SK-N-SH (cell line): ENCODE data around the gene TEAD2. TPM values are rescaled to one million over a fixed set of nuclear protein-coding genes. Genes with fewer than 3 reads are reported as not detected.

ENCODE experiments used
- CTCF ChIA-PET: fragments of 300-600, 350-600 bp; formaldehyde crosslinking; extraction: SDS; loops from one replicate; lab custom pipeline; 2021; lab: Yijun Ruan, JAX
- POLR2A ChIA-PET: fragments of 350-600 bp; sonication (Branson Sonifier 250); formaldehyde crosslinking; extraction: SDS; loops from one replicate; lab custom pipeline; 2020; ENCODE audit warnings: antibody characterized with exemption, inconsistent platforms; lab: Yijun Ruan, JAX
- DNase-seq: peaks from one replicate; pipeline ENCODE4 v3.0.0; 2012
- H2AFZ ChIP-seq: fragments of 200-600 bp; sonication (generic); 2 replicates; pipeline ENCODE4 v1.8.1; 2016; ENCODE audit warnings: antibody characterized with exemption, mild to moderate bottlenecking, low read depth
- H3F3A ChIP-seq: fragments of 200-600 bp; sonication (generic); replicated peaks from 2 replicates; pipeline ENCODE3; 2016; ENCODE audit warnings: antibody characterized with exemption, mild to moderate bottlenecking; ENCODE audit not compliant: insufficient read depth
- H3K27ac ChIP-seq, 2 experiments: fragments of 200-500 bp in 1 of 2; fragments of 200-600 bp in 1 of 2; sonication (Bioruptor generic) in 1 of 2; sonication (generic), shearing (Covaris generic) in 1 of 2; 2 replicates each; pipeline versions ENCODE4 v1.5.1 to v1.6.1; 2014 to 2016; ENCODE audit warnings: low read depth in 2 of 2, inconsistent platforms in 1 of 2, low read length in 1 of 2, mild to moderate bottlenecking in 1 of 2, mixed read lengths in 1 of 2
- H3K27me3 ChIP-seq: fragments of 200-600 bp; sonication (generic), shearing (Covaris generic); 2 replicates; pipeline ENCODE4 v1.6.1; 2016; ENCODE audit warnings: mixed run types; ENCODE audit not compliant: insufficient read depth
- H3K36me3 ChIP-seq, 2 experiments: fragments of 200-500 bp in 1 of 2; fragments of 200-600 bp in 1 of 2; sonication (Bioruptor generic) in 1 of 2; sonication (generic) in 1 of 2; replicated peaks in 1 of 2; 2 replicates each; pipeline versions ENCODE3 to v1.5.1; 2014 to 2016; ENCODE audit warnings: low read length in 1 of 2, mild to moderate bottlenecking in 1 of 2; ENCODE audit not compliant: insufficient read depth in 2 of 2, control insufficient read depth in 1 of 2
- H3K4me1 ChIP-seq, 2 experiments: fragments of 200-500 bp in 1 of 2; fragments of 200-600 bp in 1 of 2; sonication (Bioruptor generic) in 1 of 2; sonication (generic), shearing (Covaris generic) in 1 of 2; 2 replicates each; pipeline versions ENCODE4 v1.5.1 to v1.6.1; 2014 to 2016; ENCODE audit warnings: low read depth in 1 of 2, low read length in 1 of 2, mixed run types in 1 of 2; ENCODE audit not compliant: insufficient read depth in 2 of 2, control insufficient read depth in 1 of 2
- H3K4me2 ChIP-seq: fragments of 200-600 bp; sonication (generic), shearing (Covaris generic); 2 replicates; pipeline ENCODE4 v1.6.1; 2017; ENCODE audit warnings: mixed run types
- H3K4me3 ChIP-seq, 2 experiments: fragments of 200-500 bp in 1 of 2; fragments of 200-600 bp in 1 of 2; sonication (Bioruptor generic) in 1 of 2; sonication (generic), shearing (Covaris generic) in 1 of 2; 2 replicates each; pipeline versions ENCODE4 v1.5.1 to v1.8.1; 2014 to 2016; ENCODE audit warnings: low read depth in 2 of 2, inconsistent platforms in 1 of 2, low read length in 1 of 2, mild to moderate bottlenecking in 1 of 2, mixed read lengths in 1 of 2, moderate library complexity in 1 of 2
- H3K79me2 ChIP-seq: fragments of 200-600 bp; sonication (generic); 2 replicates; pipeline ENCODE4 v1.8.1; 2017; ENCODE audit warnings: mild to moderate bottlenecking; ENCODE audit not compliant: insufficient read depth
- H3K9ac ChIP-seq: fragments of 200-600 bp; sonication (generic); 2 replicates; pipeline ENCODE4 v1.6.1; 2017; ENCODE audit warnings: mixed run types
- H3K9me2 ChIP-seq: fragments of 200-600 bp; sonication (generic); 2 replicates; pipeline ENCODE4 v1.6.1; 2017; ENCODE audit warnings: mixed run types
- H3K9me3 ChIP-seq: fragments of 200-600 bp; sonication (generic); 2 replicates; pipeline ENCODE4 v1.6.1; 2017; ENCODE audit warnings: mixed run types, mild to moderate bottlenecking, moderate library complexity
- H4K20me1 ChIP-seq: fragments of 200-600 bp; sonication (generic); 2 replicates; pipeline ENCODE4 v1.6.1; 2017; ENCODE audit warnings: mild to moderate bottlenecking, mixed run types; ENCODE audit not compliant: insufficient read depth
- FOXM1 ChIP-seq: IDR thresholded peaks from 2 replicates; pipeline ENCODE4 v1.4.0; 2012; ENCODE audit warnings: low read depth, mild to moderate bottlenecking
- JUND ChIP-seq: IDR thresholded peaks from 2 replicates; pipeline ENCODE4 v1.4.0; 2012
- MXI1 ChIP-seq: IDR thresholded peaks from 2 replicates; pipeline ENCODE4 v1.6.1; 2012; ENCODE audit warnings: mild to moderate bottlenecking, low read depth, low read length, improper control_type of control experiment
- NFIC ChIP-seq: IDR thresholded peaks from 2 replicates; pipeline ENCODE4 v1.4.0; 2012; ENCODE audit warnings: borderline replicate concordance
- RAD21 ChIP-seq: IDR thresholded peaks from 2 replicates; pipeline ENCODE4 v1.6.1; 2012; ENCODE audit warnings: mild to moderate bottlenecking, low read length
- RCOR1 ChIP-seq: fragments of 150-350 bp; IDR thresholded peaks from 2 replicates; pipeline ENCODE4 v1.6.1; 2017; ENCODE audit warnings: antibody characterized with exemption, low read length
- RXRA ChIP-seq: IDR thresholded peaks from 2 replicates; pipeline ENCODE4 v1.4.0; 2012; ENCODE audit warnings: low read depth, mild to moderate bottlenecking, borderline replicate concordance
- SIN3A ChIP-seq: IDR thresholded peaks from 2 replicates; pipeline ENCODE4 v1.6.1; 2012; ENCODE audit warnings: low read depth, mild to moderate bottlenecking, low read length, moderate library complexity, borderline replicate concordance
- SMC3 ChIP-seq: IDR thresholded peaks from 2 replicates; pipeline ENCODE4 v1.6.1; 2012; ENCODE audit warnings: low read depth, low read length, improper control_type of control experiment
- TCF12 ChIP-seq: IDR thresholded peaks from 2 replicates; pipeline ENCODE4 v1.4.0; 2012
- TEAD4 ChIP-seq: IDR thresholded peaks from 2 replicates; pipeline ENCODE4 v1.4.0; 2012; ENCODE audit warnings: mild to moderate bottlenecking, borderline replicate concordance; ENCODE audit not compliant: insufficient read depth
- WGBS: methylation state at CpG from one replicate; pipeline ENCODE4 v1.1.6; 2017; ENCODE audit warnings: low lambda C conversion rate; 5-methylcytosine and 5-hydroxymethylcytosine counted together
- polyA plus RNA-seq, 3 experiments: library from polyadenylated mRNA; depleted of rRNA; stranded (reverse); fragments of >200 nt; gene quantifications; 2 replicates each; pipeline ENCODE4 v1.2.3, GENCODE V29; 2012
- TF ChIP-seq, protein P1 (sequence below): fragments of 150-350 bp; IDR thresholded peaks from 2 replicates; pipeline ENCODE4 v1.6.1; 2016; ENCODE audit warnings: mild to moderate bottlenecking, low read depth, low read length
- TF ChIP-seq, protein P2 (sequence below): fragments of 150-350 bp; IDR thresholded peaks from 2 replicates; pipeline ENCODE4 v1.6.1; 2017; ENCODE audit warnings: antibody characterized with exemption, low read length, low read depth, borderline replicate concordance
- TF ChIP-seq, protein P3 (sequence below): IDR thresholded peaks from 2 replicates; pipeline ENCODE4 v1.4.0; 2012; ENCODE audit warnings: low read depth, borderline replicate concordance
- TF ChIP-seq, protein P4 (sequence below): IDR thresholded peaks from 2 replicates; pipeline ENCODE4 v1.4.0; 2012; ENCODE audit warnings: low read depth, borderline replicate concordance

The TEAD2 gene
- polyA plus RNA-seq, 1 of the 3 experiments (the other 2 are of a cell fraction), result 27.9 TPM

DNA sequence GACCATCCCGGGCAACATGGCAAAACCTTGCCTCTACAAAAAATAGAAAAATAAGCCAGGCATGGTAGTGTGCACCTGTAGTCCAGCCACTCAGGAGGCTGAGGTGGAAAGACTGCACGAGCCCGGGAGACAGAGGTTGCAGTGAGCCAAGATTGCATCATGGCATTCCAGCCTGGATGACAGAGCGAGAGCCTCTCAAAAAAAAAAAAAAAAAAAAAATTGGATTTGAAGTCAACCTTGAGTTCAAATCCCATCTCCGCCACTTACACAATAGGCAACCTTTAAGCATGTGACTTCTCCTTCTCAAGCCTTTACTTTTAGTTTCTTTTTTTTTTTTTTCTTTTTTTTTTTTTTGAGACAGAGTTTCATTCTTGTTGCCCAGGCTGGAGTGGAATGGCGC lies 37.8 kb upstream of the TEAD2 start:
- Histone ChIP-seq H3K79me2 (no peaks in the 10 kb centered on the region), H3K4me3 (no peak overlapping the region), H3K9me3 (no peaks in the 10 kb centered on the region), H3K27ac (no peak overlapping the region), H2AFZ (no peak overlapping the region), H4K20me1 (no peaks in the 10 kb centered on the region)
- TF ChIP-seq RCOR1, result no peak
- no peak for TF ChIP-seq TCF12
- no peak for TF ChIP-seq SIN3A
- no peak for TF ChIP-seq SMC3
- TF ChIP-seq, protein P1, sequence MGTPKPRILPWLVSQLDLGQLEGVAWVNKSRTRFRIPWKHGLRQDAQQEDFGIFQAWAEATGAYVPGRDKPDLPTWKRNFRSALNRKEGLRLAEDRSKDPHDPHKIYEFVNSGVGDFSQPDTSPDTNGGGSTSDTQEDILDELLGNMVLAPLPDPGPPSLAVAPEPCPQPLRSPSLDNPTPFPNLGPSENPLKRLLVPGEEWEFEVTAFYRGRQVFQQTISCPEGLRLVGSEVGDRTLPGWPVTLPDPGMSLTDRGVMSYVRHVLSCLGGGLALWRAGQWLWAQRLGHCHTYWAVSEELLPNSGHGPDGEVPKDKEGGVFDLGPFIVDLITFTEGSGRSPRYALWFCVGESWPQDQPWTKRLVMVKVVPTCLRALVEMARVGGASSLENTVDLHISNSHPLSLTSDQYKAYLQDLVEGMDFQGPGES, result no peak
- TF ChIP-seq, all 33 proteins: peak for 0
- H3K4me1 ChIP-seq, result peaks cover 0 to 2% of the 10 kb centered on the region in 2 experiments; a peak in 2 of 4 replicates
- H3K27me3 ChIP-seq, result no peaks in the 10 kb centered on the region; the same call in 1 of the 2 replicates
- no peak overlapping the region for H3K9ac ChIP-seq
- POLR2A ChIA-PET, result no interaction called here
- H3K4me2 ChIP-seq, result no peak overlapping the region
- no peaks in the 10 kb centered on the region for H3K9me2 ChIP-seq
- no peaks in the 10 kb centered on the region for H3F3A ChIP-seq
- DNase-seq, result no peak
- 84% methylated on average over 6 of the region's 6 CpGs for WGBS
- no peaks in the 10 kb centered on the region for H3K36me3 ChIP-seq
- CTCF ChIA-PET, result no interaction called here

DNA sequence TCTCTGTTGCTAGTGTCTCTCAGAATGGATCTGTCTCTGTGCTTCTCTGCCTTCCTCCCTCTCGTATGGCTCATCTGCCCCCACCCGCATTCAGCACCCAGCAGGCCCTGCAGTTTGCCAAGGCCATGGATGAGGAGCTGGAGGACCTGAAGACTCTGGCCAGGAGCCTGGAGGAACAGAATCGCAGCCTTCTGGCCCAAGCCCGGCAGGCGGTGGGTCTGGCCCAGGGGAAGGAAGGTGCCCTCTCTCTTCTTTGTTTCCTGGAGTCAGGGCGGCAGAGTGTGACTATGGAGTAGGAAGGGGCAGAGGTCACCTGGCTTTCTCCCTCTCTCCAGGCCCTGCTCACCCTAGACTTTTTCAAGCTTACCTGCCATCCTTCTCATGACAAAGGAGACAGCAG lies 36.7 kb upstream of the TEAD2 start:
- Histone ChIP-seq H3K27me3 (peaks cover 6% of the 10 kb centered on the region), H2AFZ (no peak overlapping the region), H3K9ac (no peak overlapping the region), H3K36me3 (no peaks in the 10 kb centered on the region), H3F3A (no peaks in the 10 kb centered on the region), H4K20me1 (no peaks in the 10 kb centered on the region), H3K4me2 (no peak overlapping the region), H3K4me1 (peaks cover 0 to 2% of the 10 kb centered on the region in 2 experiments; a peak in 2 of 4 replicates), H3K9me3 (no peaks in the 10 kb centered on the region), H3K79me2 (no peaks in the 10 kb centered on the region), H3K9me2 (no peaks in the 10 kb centered on the region)
- DNase-seq, result no peak
- CTCF ChIA-PET, result interaction anchor here (1.4 to 1.6 kb wide), 2 partner anchors 30 to 45 kb away, joined by 3 read pairs; no protein-coding TSS in a partner anchor
- WGBS, result 69% methylated on average over 5 of the region's 6 CpGs
- TF ChIP-seq, protein P2, sequence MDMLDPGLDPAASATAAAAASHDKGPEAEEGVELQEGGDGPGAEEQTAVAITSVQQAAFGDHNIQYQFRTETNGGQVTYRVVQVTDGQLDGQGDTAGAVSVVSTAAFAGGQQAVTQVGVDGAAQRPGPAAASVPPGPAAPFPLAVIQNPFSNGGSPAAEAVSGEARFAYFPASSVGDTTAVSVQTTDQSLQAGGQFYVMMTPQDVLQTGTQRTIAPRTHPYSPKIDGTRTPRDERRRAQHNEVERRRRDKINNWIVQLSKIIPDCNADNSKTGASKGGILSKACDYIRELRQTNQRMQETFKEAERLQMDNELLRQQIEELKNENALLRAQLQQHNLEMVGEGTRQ, result no peak
- TF ChIP-seq FOXM1 (no peak), RAD21 (no peak), TEAD4 (no peak), JUND (no peak), NFIC (no peak), RXRA (no peak), SIN3A (no peak), MXI1 (no peak), SMC3 (no peak)
- TF ChIP-seq, protein P3, sequence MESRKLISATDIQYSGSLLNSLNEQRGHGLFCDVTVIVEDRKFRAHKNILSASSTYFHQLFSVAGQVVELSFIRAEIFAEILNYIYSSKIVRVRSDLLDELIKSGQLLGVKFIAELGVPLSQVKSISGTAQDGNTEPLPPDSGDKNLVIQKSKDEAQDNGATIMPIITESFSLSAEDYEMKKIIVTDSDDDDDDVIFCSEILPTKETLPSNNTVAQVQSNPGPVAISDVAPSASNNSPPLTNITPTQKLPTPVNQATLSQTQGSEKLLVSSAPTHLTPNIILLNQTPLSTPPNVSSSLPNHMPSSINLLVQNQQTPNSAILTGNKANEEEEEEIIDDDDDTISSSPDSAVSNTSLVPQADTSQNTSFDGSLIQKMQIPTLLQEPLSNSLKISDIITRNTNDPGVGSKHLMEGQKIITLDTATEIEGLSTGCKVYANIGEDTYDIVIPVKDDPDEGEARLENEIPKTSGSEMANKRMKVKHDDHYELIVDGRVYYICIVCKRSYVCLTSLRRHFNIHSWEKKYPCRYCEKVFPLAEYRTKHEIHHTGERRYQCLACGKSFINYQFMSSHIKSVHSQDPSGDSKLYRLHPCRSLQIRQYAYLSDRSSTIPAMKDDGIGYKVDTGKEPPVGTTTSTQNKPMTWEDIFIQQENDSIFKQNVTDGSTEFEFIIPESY, result no peak
- TF ChIP-seq, protein P1, result no peak
- TF ChIP-seq, protein P4, sequence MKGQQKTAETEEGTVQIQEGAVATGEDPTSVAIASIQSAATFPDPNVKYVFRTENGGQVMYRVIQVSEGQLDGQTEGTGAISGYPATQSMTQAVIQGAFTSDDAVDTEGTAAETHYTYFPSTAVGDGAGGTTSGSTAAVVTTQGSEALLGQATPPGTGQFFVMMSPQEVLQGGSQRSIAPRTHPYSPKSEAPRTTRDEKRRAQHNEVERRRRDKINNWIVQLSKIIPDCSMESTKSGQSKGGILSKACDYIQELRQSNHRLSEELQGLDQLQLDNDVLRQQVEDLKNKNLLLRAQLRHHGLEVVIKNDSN, result no peak
- TF ChIP-seq, all 33 proteins: peak for 0
- Histone ChIP-seq H3K4me3 (no peak overlapping the region), H3K27ac (no peak overlapping the region)
- POLR2A ChIA-PET, result no interaction called here
